H1 (cell line): ENCODE data around the gene VPS13D. TPM values are rescaled to one million over a fixed set of nuclear protein-coding genes. Genes with fewer than 3 reads are reported as not detected.

Source experiments
- CTCF ChIA-PET: fragments of 300-600 bp; sonication (Branson Sonifier 250); formaldehyde crosslinking; loops from one replicate; lab custom pipeline; 2021; ENCODE audit not compliant: partially characterized antibody; lab: Charles Lee
- POLR2A ChIA-PET: fragments of 300-600 bp; sonication (Branson Sonifier 250); formaldehyde crosslinking; loops from one replicate; lab custom pipeline; 2021; ENCODE audit warnings: inconsistent platforms; ENCODE audit not compliant: partially characterized antibody; lab: Charles Lee
- DNase-seq, 2 experiments: peaks; one replicate each; pipeline versions ENCODE4 v3.0.0 to v3.0.0-alpha.2; 2010 to 2022; ENCODE audit warnings: low spot score in 2 of 2, low read depth in 1 of 2, mixed read lengths in 1 of 2
- FAIRE-seq: peaks from 2 replicates; lab custom pipeline; 2011; peaks lifted over from hg19 to GRCh38; lab: Jason Lieb, UNC
- H2AFZ ChIP-seq: 2 replicates; pipeline ENCODE4 v1.8.1; 2012; ENCODE audit warnings: low read length, inconsistent platforms
- H2AK5ac ChIP-seq: 2 replicates; pipeline ENCODE4 v1.6.1; 2013; ENCODE audit warnings: low read depth, low read length
- H2BK120ac ChIP-seq: replicated peaks from 2 replicates; pipeline ENCODE3; 2013; ENCODE audit warnings: low read depth, low read length, inconsistent platforms
- H2BK12ac ChIP-seq: 2 replicates; pipeline ENCODE4 v1.6.1; 2013; ENCODE audit warnings: low read depth, low read length
- H2BK15ac ChIP-seq: 2 replicates; pipeline ENCODE4 v1.6.1; 2013; ENCODE audit warnings: low read length
- H2BK20ac ChIP-seq: 2 replicates; pipeline ENCODE4 v1.6.1; 2013; ENCODE audit warnings: low read length
- H2BK5ac ChIP-seq: 2 replicates; pipeline ENCODE4 v1.6.1; 2013; ENCODE audit warnings: low read depth, low read length
- H3K14ac ChIP-seq: 2 replicates; pipeline ENCODE4 v1.6.1; 2013; ENCODE audit warnings: inconsistent platforms; ENCODE audit not compliant: insufficient read length
- H3K18ac ChIP-seq: 2 replicates; pipeline ENCODE4 v1.6.1; 2013; ENCODE audit warnings: low read length; ENCODE audit errors: extremely low read depth
- H3K23ac ChIP-seq: 2 replicates; pipeline ENCODE4 v1.6.1; 2013; ENCODE audit warnings: inconsistent platforms; ENCODE audit not compliant: insufficient read length
- H3K23me2 ChIP-seq: 2 replicates; pipeline ENCODE4 v1.6.1; 2013; ENCODE audit warnings: low read depth, low read length
- H3K27ac ChIP-seq: 2 replicates; pipeline ENCODE4 v1.6.1; 2011; ENCODE audit warnings: low read depth, low read length, inconsistent platforms
- H3K27me3 ChIP-seq, 4 experiments: replicated peaks in 1 of 4; 1 replicate in 1 of 4; 2 replicates in 3 of 4; pipeline versions ENCODE4 v1.6.1 to v1.8.1; 2011 to 2013; ENCODE audit warnings: low read length in 3 of 4, mild to moderate bottlenecking in 3 of 4, inconsistent platforms in 2 of 4, mixed read lengths in 2 of 4, moderate library complexity in 1 of 4; ENCODE audit not compliant: control insufficient read depth in 3 of 4, insufficient read depth in 3 of 4; ENCODE audit errors: extremely low read depth in 1 of 4
- H3K36me3 ChIP-seq, 4 experiments: 2 replicates each; pipeline versions ENCODE4 v1.6.1 to v1.8.1; 2011 to 2013; ENCODE audit warnings: mild to moderate bottlenecking in 4 of 4, low read length in 3 of 4, moderate library complexity in 2 of 4, control low read depth in 1 of 4, inconsistent platforms in 1 of 4; ENCODE audit not compliant: insufficient read depth in 4 of 4, control insufficient read depth in 2 of 4
- H3K4ac ChIP-seq: replicated peaks from 2 replicates; pipeline ENCODE3; 2013; ENCODE audit warnings: low read length, low read depth, mixed read lengths, inconsistent platforms; ENCODE audit not compliant: insufficient read length
- H3K4me1 ChIP-seq, 4 experiments: replicated peaks in 1 of 4; 1 replicate in 1 of 4; 2 replicates in 3 of 4; pipeline versions ENCODE4 v1.6.1 to v1.8.1; 2011 to 2013; ENCODE audit warnings: low read length in 3 of 4, inconsistent platforms in 2 of 4, mixed read lengths in 1 of 4; ENCODE audit not compliant: insufficient read depth in 4 of 4, control insufficient read depth in 3 of 4
- H3K4me2 ChIP-seq, 2 experiments: 2 replicates each; pipeline versions ENCODE4 v1.6.1 to v1.8.1; 2011 to 2013; ENCODE audit warnings: low read depth in 2 of 2, low read length in 2 of 2, control low read depth in 1 of 2, inconsistent platforms in 1 of 2, mild to moderate bottlenecking in 1 of 2; ENCODE audit not compliant: insufficient read depth in 1 of 2
- H3K4me3 ChIP-seq, 4 experiments: fragments of 200-600, 300-600 bp in 1 of 4; sonication (generic), shearing (Covaris generic), sonication (Bioruptor Twin) in 1 of 4; 2 replicates each; pipeline versions ENCODE4 v1.5.1 to v1.8.1; 2011 to 2016; ENCODE audit warnings: low read length in 4 of 4, low read depth in 3 of 4, control low read depth in 2 of 4, inconsistent platforms in 2 of 4, mild to moderate bottlenecking in 2 of 4, mixed read lengths in 1 of 4, moderate library complexity in 1 of 4; ENCODE audit not compliant: insufficient read depth in 2 of 4; ENCODE audit errors: extremely low read depth in 1 of 4
- H3K56ac ChIP-seq: replicated peaks from 2 replicates; pipeline ENCODE3; 2013; ENCODE audit warnings: low read depth, mild to moderate bottlenecking, mixed read lengths, low read length, inconsistent platforms; ENCODE audit not compliant: insufficient read length
- H3K79me1 ChIP-seq: 2 replicates; pipeline ENCODE4 v1.6.1; 2013; ENCODE audit warnings: low read depth, low read length, control low read depth
- H3K79me2 ChIP-seq, 2 experiments: 2 replicates each; pipeline versions ENCODE4 v1.6.1 to v1.8.1; 2012 to 2013; ENCODE audit warnings: low read length in 2 of 2, mild to moderate bottlenecking in 2 of 2, inconsistent platforms in 1 of 2; ENCODE audit not compliant: insufficient read depth in 2 of 2, control insufficient read depth in 1 of 2
- H3K9ac ChIP-seq, 4 experiments: replicated peaks in 1 of 4; 1 replicate in 1 of 4; 2 replicates in 3 of 4; pipeline versions ENCODE4 v1.6.1 to v1.8.1; 2011 to 2013; ENCODE audit warnings: low read depth in 3 of 4, low read length in 3 of 4, control low read depth in 2 of 4, mild to moderate bottlenecking in 2 of 4, moderate library complexity in 2 of 4, inconsistent platforms in 1 of 4; ENCODE audit errors: extremely low read depth in 1 of 4
- H3K9me3 ChIP-seq, 2 experiments: 2 replicates each; pipeline versions ENCODE4 v1.6.1 to v1.8.1; 2012 to 2013; ENCODE audit warnings: mild to moderate bottlenecking in 2 of 2, moderate library complexity in 2 of 2, control low read depth in 1 of 2, inconsistent platforms in 1 of 2, low read depth in 1 of 2, low read length in 1 of 2, mixed read lengths in 1 of 2; ENCODE audit not compliant: insufficient read depth in 2 of 2
- H4K20me1 ChIP-seq, 2 experiments: replicated peaks in 1 of 2; 2 replicates each; pipeline versions ENCODE3 to v1.8.1; 2011 to 2013; ENCODE audit warnings: inconsistent platforms in 2 of 2, low read length in 2 of 2, mild to moderate bottlenecking in 1 of 2; ENCODE audit not compliant: insufficient read depth in 2 of 2, control insufficient read depth in 1 of 2
- H4K5ac ChIP-seq: 2 replicates; pipeline ENCODE4 v1.6.1; 2013; ENCODE audit warnings: low read length, low read depth, mixed read lengths, inconsistent platforms; ENCODE audit not compliant: insufficient read length
- H4K8ac ChIP-seq: 2 replicates; pipeline ENCODE4 v1.8.0; 2013; ENCODE audit warnings: mild to moderate bottlenecking, moderate library complexity, low read length, inconsistent platforms; ENCODE audit not compliant: insufficient read depth; ENCODE audit errors: extremely low read depth
- H4K91ac ChIP-seq: replicated peaks from 2 replicates; pipeline ENCODE3; 2013; ENCODE audit warnings: low read length, mixed read lengths, inconsistent platforms; ENCODE audit not compliant: insufficient read length
- BRCA1 ChIP-seq: IDR thresholded peaks from 2 replicates; pipeline ENCODE4 v1.6.1; 2012; ENCODE audit warnings: low read depth, low read length, improper control_type of control experiment
- CTCF ChIP-seq, 3 experiments: IDR thresholded peaks; 1 replicate in 2 of 3; 2 replicates in 1 of 3; pipeline versions ENCODE4 v1.5.1 to v1.6.1; 2011; ENCODE audit warnings: low read length in 3 of 3, mild to moderate bottlenecking in 3 of 3, inconsistent platforms in 2 of 3, low read depth in 1 of 3, moderate library complexity in 1 of 3; ENCODE audit not compliant: insufficient read depth in 1 of 3; ENCODE audit errors: control extremely low read depth in 1 of 3
- EP300 ChIP-seq, 2 experiments: IDR thresholded peaks; 1 replicate in 1 of 2; 2 replicates in 1 of 2; pipeline ENCODE4 v1.6.1; 2011 to 2012; ENCODE audit warnings: low read depth in 2 of 2, low read length in 2 of 2, mild to moderate bottlenecking in 2 of 2, borderline replicate concordance in 1 of 2, inconsistent platforms in 1 of 2, moderate library complexity in 1 of 2
- JUND ChIP-seq: IDR thresholded peaks from 2 replicates; pipeline ENCODE4 v1.6.1; 2011; ENCODE audit warnings: mild to moderate bottlenecking, improper control_type of control experiment, low read length
- KDM4A ChIP-seq: IDR thresholded peaks from one replicate; pipeline ENCODE4 v1.7.1; 2012; ENCODE audit warnings: low read depth, mild to moderate bottlenecking, moderate library complexity, low read length, inconsistent platforms; ENCODE audit not compliant: severe bottlenecking
- MAX ChIP-seq: IDR thresholded peaks from 2 replicates; pipeline ENCODE4 v1.6.1; 2012; ENCODE audit warnings: inconsistent platforms
- POLR2A ChIP-seq, 2 experiments: IDR thresholded peaks; 1 replicate in 1 of 2; 2 replicates in 1 of 2; pipeline ENCODE4 v1.6.1; 2011; ENCODE audit warnings: low read depth in 2 of 2, low read length in 2 of 2, mild to moderate bottlenecking in 2 of 2; ENCODE audit errors: control extremely low read depth in 1 of 2
- POU5F1 ChIP-seq: IDR thresholded peaks from 2 replicates; pipeline ENCODE4 v1.6.1; 2011; ENCODE audit warnings: low read depth, mild to moderate bottlenecking, low read length, moderate library complexity
- SIN3A ChIP-seq, 2 experiments: IDR thresholded peaks in 1 of 2; conservative IDR thresholded peaks in 1 of 2; 2 replicates each; pipeline ENCODE4 v1.6.1; 2011 to 2012; ENCODE audit warnings: low read length in 2 of 2, improper control_type of control experiment in 1 of 2, low read depth in 1 of 2, mild to moderate bottlenecking in 1 of 2
- SP1 ChIP-seq: IDR thresholded peaks from 2 replicates; pipeline ENCODE4 v1.6.1; 2011; ENCODE audit warnings: low read depth, low read length
- SRF ChIP-seq: IDR thresholded peaks from 2 replicates; pipeline ENCODE4 v1.6.1; 2011; ENCODE audit warnings: mild to moderate bottlenecking, low read depth, low read length, moderate library complexity
- WGBS, 2 experiments: shearing (Covaris generic) in 1 of 2; methylation state at CpG; one replicate each; pipeline versions ENCODE4 v1.1.6 to v1.1.7; 2013 to 2015; ENCODE audit warnings: low lambda C conversion rate in 2 of 2, mixed read lengths in 2 of 2, inconsistent platforms in 1 of 2, low coverage in 1 of 2, missing lambda C conversion rate in 1 of 2; ENCODE audit not compliant: insufficient replicate concordance in 2 of 2, insufficient coverage in 1 of 2, insufficient read length in 1 of 2; ENCODE audit errors: extremely low coverage in 1 of 2, missing lambda C conversion rate in 1 of 2; 5-methylcytosine and 5-hydroxymethylcytosine counted together
- polyA plus RNA-seq, 7 experiments: library from polyadenylated mRNA; depleted of rRNA in 3 of 7; stranded (reverse) in 5 of 7; unstranded in 2 of 7; fragments of >200 nt in 5 of 7; fragments of 200-250 nt in 2 of 7; gene quantifications; 1 replicate in 5 of 7; 2 replicates in 1 of 7; 4 replicates in 1 of 7; pipeline versions ENCODE4 v1.2.1 to v1.2.3, GENCODE V29; 2011 to 2013; ENCODE audit warnings: missing spikeins in 2 of 7, mixed read lengths in 2 of 7
- total RNA-seq: library from RNA; stranded (reverse); fragmentation: NEBNext Ultra II Directional; extraction: Animal tissue kit (Norgen Biotek cat#: 25700); gene quantifications from 2 replicates; pipeline ENCODE4 v1.2.1, GENCODE V29; 2021

The VPS13D gene
- total and polyA plus RNA-seq, 2 of the 8 experiments (the other 6 are each of a cell fraction or from before 2014, with no cell fraction given) = 10.9 to 31.2 TPM

- Histone ChIP-seq H4K8ac (no peak overlapping the region), H2BK12ac (no peak overlapping the region), H4K5ac (no peak overlapping the region), H2BK15ac (no peak overlapping the region), H3K27ac (no peak overlapping the region), H3K36me3 (no peaks in the 10 kb centered on the region; a peak in 1 of 8 replicates), H3K4me1 (no peaks in the 10 kb centered on the region; a peak in 1 of 7 replicates), H2AFZ (no peak overlapping the region), H4K20me1 (no peaks in the 10 kb centered on the region), H3K79me2 (no peaks in the 10 kb centered on the region), H3K4ac (no peak overlapping the region), H2BK5ac (no peak overlapping the region), H2BK20ac (no peak overlapping the region), H3K79me1 (no peaks in the 10 kb centered on the region), H4K91ac (no peak overlapping the region), H2BK120ac (no peak overlapping the region), H3K23me2 (no peaks in the 10 kb centered on the region), H2AK5ac (no peak overlapping the region), H3K14ac (no peak overlapping the region), H3K56ac (no peak overlapping the region), H3K18ac (no peak overlapping the region), H3K23ac (no peak overlapping the region), H3K4me3 (no peak overlapping the region), H3K9ac (no peak overlapping the region), H3K9me3 (peaks cover 0 to 2% of the 10 kb centered on the region in 2 experiments; a peak in 2 of 4 replicates), H3K4me2 (no peak overlapping the region), H3K27me3 (no peaks in the 10 kb centered on the region)
- DNase-seq (no peak), FAIRE-seq (no peak)
- ChIA-PET CTCF (no interaction called here), POLR2A (no interaction called here)
- WGBS, 2 experiments = 89% methylated on average over 2 of the region's 2 CpGs; no CpG with 5 or more reads in 1 of the 2 experiments
- TF ChIP-seq BRCA1 = no peak
- TF ChIP-seq POLR2A (IDR thresholded peaks at IDR 0.05; ENCODE audit: control extremely low read depth in 1 of 2, low read depth in 2 of 2, low read length in 2 of 2) = no peak
- TF ChIP-seq CTCF (IDR thresholded peaks at IDR 0.05; ENCODE audit: control extremely low read depth in 1 of 3, insufficient read depth in 1 of 3, low read depth in 1 of 3, low read length in 3 of 3) = no peak
- TF ChIP-seq SIN3A (conservative IDR thresholded peaks at IDR 0.05 in 1 of 2, IDR thresholded peaks at IDR 0.05 in 1 of 2; ENCODE audit: low read depth in 1 of 2, low read length in 2 of 2) = no peak
- TF ChIP-seq MAX = no peak
- TF ChIP-seq EP300 (IDR thresholded peaks at IDR 0.05; ENCODE audit: borderline replicate concordance in 1 of 2, low read depth in 2 of 2, low read length in 2 of 2) = no peak
- TF ChIP-seq KDM4A = no peak
- no peak for TF ChIP-seq SP1
- no peak for TF ChIP-seq JUND
- no peak for TF ChIP-seq POU5F1
- TF ChIP-seq SRF = no peak
Observed at GRCh38 chr1:12468323-12468722, 238.5 kb downstream of the VPS13D start.
